ENCODE data around the gene NAB1. TPM values are rescaled to one million over a fixed set of nuclear protein-coding genes. Genes with fewer than 3 reads are reported as not detected.

NAB1 gene
- total RNA-seq, 1 donor from 2014 or later, result 46.4 TPM

DNA sequence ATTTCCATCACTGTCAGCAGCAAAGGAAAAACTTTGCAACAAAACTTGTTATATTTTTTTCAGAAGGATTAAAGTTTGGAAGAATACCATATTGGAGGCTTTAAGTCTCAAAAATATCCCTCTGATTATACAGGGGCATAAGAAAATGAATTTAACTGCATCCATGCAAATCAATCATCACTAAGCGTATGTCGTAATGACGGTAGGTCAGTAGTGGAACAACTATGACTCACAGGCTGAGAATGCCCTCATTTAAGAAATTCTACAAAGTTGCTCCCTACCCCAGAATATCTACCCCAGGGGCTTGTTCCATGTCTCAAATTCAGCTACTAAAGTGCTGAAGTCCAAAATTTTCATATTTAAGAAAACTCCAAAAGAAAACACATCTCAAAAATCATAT is 12.5 kb upstream of the NAB1 start:
- DNase-seq (ENCODE audit: low read depth in 2 of 2), result peak; percentile 79 to 85

DNA sequence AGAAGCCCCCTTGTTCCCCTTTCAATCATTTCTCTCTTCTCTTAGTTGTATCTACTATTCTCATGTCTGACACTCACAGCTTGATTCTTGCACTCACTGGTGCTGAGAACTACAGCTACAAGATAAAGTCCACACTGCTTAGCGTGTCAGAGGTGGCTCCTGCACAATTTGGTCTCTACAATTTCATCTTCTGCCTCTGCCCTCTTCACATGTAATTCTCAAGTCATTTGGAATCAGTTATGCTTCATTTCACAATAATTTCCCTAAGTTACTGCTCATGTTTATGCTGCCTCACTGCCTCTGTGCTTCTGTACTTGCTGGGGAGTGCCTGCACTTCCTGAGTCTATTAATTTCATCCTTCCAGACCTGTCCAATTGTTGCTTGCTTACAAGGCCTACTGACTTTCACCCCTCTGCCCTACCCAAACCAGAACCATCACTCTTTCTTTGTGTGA is 11.6 kb upstream of the NAB1 start:
- peak in 1 of 2 donors; percentile 68 for DNase-seq (ENCODE audit: low read depth in 2 of 2)

DNA sequence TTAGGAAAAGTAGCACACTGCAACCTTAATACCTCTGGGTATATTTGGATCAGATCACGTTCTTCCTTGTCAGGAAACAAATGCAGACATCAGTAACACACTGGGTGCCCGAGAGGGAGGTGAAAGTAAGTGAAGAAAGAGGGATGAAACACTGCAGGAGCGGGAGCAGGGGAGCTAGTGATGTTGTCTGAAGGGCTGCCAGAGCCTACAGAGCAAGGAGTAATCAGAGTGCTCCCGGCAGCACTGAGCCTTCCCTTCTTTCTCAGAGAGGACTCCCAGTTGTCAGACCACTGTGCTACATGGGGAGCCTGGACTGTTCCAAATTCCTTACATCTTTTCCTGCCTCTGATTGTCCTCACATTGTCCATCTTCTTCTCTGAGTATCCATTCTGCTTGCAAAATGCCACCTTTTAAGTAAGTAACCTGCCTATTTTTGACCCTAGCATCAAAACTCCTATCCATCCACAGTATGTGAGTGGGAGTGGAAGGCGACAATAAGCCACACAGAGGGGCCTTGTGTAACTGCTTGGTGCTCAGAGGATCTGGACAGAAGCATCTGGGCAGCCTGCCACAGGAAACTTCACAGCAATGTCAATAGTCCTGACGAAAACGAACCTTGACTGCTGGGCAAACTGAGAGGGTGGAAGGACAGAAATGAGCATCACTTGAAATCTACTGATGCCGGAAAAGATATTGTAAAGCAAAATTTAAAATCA is 10.8 kb upstream of the NAB1 start:
- no peak for DNase-seq (ENCODE audit: low read depth in 2 of 2)

DNA sequence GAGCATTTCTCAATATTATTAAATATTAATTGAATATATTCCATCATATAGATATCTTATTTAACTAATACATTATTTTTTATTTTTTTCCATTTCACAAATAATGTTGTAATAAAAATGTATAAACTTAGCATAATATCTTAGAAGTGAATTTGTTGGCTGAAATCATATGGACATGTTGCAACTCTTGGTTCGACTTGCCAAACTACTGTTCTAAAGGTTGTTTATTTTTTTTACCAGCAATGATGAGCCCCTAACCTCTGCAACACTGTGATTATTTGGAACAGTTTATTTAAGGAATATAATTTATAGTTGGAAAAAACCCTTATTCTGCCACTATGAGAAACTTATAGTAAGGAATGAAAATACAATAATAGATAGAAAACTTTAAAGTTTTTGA is 8.8 kb upstream of the NAB1 start:
- DNase-seq (ENCODE audit: low read depth in 2 of 2), result no peak

DNA sequence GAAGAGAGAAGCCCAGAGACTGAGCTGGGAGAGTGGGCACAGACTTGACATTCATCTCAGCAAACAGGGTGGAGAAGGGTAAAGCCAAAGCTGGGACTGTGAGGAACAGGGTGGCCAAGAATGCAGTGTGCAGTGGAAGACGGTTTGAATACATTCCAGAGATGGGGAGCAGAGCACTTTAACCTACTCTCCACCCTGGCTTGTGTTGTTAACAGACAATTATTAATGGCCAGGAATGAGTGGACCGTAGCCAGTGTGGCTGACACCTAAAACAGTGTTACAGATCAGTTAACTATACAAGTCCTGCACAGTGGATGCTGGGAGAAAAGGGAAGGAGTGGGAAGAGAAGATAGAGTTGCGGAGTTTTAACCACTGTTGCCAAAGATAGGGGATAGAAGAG is 7.4 kb upstream of the NAB1 start:
- DNase-seq (ENCODE audit: low read depth in 2 of 2), result no peak

DNA sequence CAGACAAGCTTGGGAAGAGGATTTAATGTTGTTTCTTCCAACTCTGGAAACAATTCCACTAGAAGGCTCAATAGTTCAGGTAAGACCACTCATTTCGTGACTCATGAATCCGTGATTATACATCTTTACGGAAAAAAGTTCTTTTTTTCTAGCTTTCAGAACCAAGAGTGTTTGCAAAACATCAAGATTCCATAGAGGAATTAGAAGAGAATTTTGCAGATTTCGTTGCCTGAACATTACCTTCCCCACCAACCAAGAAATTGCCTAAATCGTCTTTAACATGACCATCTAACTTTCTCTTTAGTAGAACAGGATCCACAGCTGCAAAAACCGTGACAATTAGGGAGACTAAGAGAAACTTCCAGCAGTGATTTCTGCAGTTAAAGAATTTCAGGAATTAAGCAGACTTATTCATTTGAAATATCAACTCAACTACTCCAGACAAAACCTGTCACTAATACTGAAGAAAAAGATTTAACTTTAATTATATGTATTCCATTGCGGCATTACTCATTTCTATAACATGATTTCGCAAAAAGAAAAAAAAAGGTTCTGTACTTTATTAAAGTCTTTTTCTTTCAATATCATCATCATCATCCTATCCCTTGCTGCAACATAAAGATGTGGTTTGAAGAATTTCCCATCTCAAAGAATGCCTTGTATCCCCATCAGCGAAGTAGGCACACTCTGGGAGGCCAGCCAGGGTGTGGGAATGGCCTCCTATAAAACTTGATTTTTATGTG is 1.9 kb upstream of the NAB1 start:
- DNase-seq (ENCODE audit: low read depth in 2 of 2), result no peak

DNA sequence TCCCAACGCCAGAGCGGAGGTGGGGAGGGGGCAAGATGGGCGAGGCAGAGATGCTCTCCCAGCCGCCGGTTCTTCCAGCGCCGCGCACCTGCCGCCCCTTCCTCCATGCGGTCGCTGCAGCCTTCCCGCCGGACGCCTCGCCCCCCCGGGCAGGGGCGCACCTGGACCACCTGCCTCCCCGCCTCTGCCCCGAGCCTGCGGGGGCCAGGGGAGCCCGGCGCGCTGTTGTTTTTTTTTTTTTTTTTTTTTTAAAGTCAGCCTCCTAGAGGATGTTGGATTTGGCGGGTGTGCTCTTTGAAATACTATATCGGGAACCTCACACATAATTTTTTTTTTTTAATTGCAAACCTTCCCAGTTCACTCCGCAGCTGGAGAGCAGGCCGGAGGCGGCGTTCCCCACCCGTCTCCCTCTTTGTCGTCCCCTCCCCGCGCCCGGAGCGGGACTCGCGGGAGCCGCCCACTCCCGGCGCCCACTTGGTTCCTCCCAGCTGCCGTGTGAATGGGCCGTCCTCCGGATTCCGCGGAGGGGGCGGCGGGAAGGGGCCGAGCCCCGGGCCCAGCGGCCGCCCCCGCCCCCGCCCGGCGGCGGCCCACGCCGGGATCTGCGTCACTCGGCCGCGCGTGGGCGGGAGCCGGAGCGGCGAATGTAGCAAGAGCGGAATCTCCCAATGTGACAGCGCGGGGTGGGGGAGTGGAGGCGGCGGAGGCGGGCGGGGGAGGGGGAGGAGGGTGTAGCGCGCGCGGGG is 421 bp upstream of the NAB1 start:
- DNase-seq (ENCODE audit: low read depth in 2 of 2), result peak; percentile 86 to 92

DNA sequence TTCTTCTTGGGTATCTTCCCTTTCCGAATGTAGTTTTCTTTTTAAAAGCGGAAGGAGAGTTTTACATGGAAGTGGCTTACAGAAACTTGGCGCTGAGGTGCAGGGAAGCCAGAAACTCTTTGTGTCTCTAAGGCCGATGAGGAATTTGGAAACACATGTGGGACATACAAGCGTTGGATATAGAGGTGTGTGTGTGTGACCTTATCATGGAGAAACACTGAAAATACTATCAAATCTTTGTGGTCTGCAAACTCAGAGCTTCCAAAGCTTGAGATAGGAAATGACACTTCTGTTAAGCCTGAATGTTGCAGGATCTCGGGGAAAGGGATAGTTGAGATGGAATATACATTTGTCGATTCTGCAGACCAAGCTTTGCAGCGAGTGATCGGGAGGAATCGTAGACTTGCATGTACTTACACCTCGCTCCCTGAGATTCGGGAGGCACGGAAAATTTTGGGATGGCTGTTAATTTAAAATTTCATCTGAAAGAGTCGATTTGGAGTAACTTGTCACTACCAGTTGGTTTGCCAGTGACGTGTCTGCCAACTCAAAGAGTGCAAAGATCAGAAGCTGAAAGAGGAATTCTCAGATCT is 1.0 kb downstream of the NAB1 start:
- DNase-seq (ENCODE audit: low read depth in 2 of 2), result peak; percentile 32 to 38

DNA sequence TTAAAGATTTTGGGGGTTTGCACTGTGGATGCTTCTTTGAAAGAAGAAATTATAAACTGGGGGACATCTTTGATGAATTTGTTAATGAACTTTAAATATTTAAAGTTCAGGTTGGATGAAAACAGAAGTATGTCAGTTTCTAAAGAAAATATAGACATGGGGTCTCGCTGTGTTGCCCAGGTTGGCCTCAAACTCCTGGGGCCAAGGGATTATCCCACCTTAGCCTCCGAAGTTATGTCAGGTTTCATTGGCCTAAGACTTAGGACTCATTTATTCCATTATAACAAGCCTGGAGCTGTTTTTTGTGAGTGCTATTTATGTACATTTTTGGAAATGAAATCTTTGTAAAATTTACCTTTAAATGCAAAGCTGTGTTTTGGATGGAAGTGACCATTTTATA is 2.5 kb downstream of the NAB1 start:
- DNase-seq (ENCODE audit: low read depth in 2 of 2), result no peak

DNA sequence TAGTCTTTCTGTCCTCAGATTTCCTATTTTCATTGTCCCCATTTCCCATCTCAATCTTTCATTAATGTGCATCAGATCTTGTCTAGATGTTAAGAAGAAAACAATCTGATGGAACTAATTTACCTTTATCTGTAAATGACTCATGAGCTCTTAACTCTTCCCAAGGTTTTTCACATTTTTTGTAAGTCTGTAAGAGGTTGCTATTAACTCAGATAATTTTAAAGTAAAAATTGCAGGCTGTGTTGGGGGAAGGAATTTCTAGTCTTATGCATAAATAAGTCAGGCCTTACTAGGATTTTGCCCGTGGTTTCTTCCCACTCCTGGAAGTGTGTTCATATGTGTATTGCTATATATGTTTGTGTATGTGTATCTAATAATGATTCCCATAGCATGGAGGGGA is 4.3 kb downstream of the NAB1 start:
- no peak for DNase-seq (ENCODE audit: low read depth in 2 of 2)

DNA sequence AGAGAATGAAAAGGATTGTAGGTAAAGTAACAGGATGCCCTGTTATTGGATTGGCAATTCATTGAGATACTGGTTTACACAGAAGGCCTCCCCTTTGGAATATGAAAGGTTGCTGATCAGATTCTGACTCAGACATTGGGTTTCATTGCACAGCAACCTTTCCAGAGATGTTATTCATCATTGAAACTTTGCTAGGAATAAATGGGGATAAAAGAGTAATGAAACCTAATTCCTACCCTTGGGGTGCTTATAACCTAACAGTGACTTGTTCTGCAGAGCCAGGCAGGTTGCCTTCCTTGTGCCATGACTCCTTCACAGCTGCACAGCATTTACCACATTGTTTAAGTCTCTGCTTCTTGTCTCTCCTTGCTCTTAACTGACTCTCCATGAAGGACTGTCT is 5.0 kb downstream of the NAB1 start:
- no peak for DNase-seq (ENCODE audit: low read depth in 2 of 2)

DNA sequence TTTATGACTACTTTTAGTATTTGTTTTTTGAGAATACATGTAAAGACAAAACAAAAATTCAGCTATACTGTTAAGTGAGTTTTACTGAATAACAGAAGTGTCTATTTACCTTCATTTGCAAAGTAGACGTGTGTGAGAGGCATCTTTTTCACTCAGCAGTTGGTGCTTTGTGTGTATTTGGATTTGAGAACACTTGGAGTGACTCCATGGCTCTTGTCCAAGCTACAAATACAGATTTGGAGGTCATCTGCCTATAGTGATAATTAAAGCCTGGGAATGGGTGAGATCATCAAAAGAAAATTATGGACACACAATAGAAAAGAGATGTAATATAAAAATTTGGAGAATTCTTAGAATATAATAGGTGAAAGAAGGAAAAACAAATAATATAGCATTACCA is 6.2 kb downstream of the NAB1 start:
- DNase-seq (ENCODE audit: low read depth in 2 of 2), result peak in 1 of 2 donors; percentile 21

DNA sequence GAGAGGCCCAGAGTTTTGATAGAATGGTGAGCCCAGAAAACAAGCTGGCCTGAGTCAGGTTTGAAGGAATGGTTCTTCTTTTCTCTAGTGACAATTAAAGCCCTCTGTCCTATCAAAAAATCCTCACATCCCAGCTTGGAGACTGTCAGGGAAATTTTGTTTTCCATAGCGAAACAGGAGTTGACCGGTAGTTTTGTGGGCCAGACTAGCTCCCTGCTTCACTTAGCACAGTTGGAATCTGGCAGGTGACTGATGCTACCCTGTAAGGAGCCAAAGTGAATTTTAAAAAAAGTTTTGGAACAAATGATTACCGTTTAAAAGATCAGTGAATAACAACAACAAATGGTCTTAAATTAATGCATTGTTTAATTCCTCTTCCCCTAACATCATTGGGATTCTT is 6.7 kb downstream of the NAB1 start:
- no peak for DNase-seq (ENCODE audit: low read depth in 2 of 2)

DNA sequence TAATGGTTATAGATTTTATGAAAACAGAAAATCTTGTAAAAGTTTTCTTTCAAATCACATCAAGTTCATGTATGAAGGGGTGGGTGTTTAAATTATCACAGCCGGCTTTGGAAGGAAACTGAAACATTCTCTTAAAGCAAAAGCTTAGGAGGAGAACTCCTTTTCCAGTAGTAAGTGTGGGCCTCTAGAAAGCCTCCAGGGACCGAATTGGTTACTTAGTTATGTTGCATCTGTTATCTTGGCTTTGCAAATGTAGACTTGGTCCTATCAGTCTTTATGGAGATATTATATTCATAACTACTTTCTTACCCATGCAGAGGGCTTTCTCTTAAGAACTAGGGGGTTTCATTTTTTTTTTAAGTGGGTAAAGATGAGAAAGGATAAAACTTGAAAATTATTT is 7.4 kb downstream of the NAB1 start:
- DNase-seq (ENCODE audit: low read depth in 2 of 2), result no peak

DNA sequence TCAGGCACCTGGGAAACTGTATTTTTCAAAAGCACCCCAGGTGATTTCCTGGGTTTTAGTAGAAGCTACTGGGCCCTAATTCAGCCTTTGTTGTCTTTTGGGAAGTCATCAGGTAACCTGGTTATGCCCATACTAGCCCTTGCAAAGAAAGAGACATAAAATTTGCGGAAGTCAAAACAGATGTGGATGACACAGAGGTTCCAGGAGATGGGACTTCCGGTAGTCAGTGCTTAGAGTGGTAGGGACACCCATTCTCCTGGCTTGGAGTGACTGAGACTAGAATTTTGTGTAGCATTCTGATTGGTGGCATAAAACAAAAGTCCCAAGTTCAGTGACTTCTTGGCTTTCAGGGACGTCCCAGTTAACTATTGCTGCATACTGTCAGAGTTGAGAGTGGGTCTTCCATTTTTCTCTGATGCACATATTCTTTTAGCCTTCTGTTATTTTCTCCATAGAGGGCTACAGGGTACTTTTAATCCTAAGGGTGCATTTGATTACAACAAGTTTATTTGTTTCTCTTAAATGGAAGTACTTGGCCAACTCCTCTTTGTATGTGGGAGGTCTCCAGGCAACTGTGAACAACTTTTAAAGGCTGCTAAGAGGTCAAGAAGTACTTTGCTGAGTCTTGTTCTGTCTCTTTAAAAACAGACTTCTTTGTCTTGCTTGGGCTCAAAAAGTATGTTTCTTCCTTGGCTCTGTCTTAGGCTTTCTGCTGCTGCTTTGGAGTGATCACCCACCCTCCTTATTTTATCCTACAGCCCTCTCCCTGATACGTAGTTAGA is 8.8 kb downstream of the NAB1 start:
- DNase-seq (ENCODE audit: low read depth in 2 of 2), result no peak

DNA sequence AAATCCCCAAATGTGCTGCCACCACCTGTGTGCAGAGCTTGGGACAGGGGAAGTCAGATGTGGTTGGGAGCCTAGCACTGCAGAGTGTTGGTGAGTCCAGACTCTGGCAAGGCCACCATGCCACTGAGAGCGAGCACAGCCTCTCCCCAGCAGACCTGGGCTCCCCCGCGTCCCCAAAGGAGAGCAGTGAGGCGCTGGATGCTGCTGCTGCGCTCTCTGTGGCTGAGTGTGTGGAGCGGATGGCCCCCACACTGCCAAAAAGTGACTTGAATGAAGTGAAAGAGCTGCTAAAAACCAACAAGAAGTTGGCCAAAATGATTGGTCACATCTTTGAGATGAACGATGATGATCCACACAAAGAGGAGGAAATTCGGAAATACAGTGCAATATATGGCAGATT is 10.7 kb downstream of the NAB1 start:
- DNase-seq (ENCODE audit: low read depth in 2 of 2), result no peak

DNA sequence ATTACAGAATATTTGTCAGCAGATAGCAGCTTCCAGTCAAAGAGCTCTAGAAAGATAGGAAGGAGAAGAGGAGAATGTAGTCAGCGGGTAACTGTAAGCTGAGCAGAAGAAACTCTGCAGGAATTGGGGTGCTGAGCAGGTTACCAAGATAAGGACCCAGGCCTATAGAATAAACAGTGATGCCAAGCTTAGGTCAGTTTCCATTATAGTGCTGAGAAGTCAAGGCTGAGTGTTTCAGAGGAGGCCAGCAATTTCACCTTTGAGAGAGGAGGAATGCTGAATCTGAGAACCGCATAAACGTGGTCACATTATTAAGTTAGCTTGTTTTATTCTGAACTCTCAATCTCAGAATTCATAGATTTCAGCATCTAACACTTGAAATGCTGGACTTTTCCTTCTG is 13.9 kb downstream of the NAB1 start:
- DNase-seq (ENCODE audit: low read depth in 2 of 2), result no peak

DNA sequence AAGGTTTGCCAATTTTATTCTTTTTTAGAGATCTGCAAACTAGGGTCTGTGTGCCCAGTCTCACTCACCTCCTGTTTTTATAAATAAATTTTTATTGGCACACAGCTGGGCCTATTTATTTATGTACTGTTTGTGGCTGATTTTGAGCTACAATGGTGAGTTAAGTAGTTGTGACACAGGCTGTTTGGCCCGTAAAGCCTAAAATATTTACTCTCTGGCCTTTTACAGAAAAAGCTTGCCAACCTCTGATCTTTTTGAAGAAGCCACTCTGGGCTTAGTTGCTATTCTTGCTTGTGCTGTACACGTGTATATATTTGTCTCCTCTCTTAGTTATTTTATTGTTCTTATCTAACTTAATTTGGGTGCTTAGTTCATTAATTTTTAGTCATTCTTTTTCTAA is 14.5 kb downstream of the NAB1 start:
- DNase-seq (ENCODE audit: low read depth in 2 of 2), result no peak

DNA sequence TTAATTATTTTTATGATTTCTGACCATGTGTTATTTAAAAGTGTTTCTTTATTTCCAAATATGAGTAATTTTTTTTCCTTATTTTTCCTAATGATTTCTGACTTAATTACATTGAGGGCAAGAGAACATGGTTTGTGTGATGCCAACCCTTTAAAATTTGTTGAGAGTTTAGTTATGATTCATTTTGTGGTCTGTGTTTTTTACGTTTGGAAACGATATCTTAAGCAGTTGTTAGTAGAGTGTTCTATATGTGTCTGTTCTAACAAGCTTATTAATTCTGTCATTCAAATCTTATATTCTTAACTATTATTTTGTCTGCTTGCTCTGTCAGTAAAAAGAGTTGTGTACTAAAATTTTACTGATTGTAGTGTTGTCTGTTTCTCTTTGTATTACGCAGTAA is 15.0 kb downstream of the NAB1 start:
- no peak for DNase-seq (ENCODE audit: low read depth in 2 of 2)

DNA sequence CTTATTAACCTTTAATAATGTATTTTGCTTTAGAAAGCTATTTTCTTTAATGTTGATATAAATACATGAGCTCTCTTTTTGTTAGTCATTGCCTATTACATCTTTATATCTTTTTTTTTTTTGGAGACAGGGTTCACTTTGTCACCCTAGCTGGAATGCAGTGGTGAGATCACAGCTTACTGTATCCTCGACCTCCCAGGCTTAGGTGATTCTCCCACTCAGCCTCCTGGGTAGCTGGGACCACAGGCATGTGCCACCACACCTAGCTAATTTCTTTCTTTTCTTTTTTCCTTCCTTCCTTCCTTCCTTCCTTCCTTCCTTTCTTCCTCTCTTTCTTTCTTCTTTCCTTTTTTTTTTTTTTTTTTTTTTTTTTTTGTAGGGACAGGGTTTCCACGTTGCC is 15.4 kb downstream of the NAB1 start:
- no peak for DNase-seq (ENCODE audit: low read depth in 2 of 2)

DNA sequence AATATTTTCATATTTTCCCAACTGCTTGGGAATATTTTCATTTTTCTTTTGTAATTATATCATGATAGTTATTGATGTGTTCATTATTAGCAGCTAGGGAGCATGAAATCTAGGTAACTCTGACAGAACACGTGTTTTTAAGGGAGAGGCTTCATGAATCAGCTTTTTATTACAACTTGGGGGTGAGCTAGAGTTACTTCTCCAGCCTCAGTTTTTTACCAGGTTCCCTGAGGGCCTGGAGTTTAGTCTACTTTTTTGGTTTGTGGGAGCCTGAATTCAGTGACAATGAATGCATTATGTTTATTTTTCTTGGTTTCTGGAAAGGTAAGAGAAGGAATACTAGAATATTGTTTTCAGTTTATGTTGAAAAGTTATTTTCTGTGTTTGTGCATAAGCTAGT is 18.0 kb downstream of the NAB1 start:
- no peak for DNase-seq (ENCODE audit: low read depth in 2 of 2)

Data from lung microvascular endothelial cell (primary cell).